GM12878 (cell line): ENCODE measurements around the gene MRPL34.

Experiments used
- ATF7 ChIP-seq: fragments of 450-650 bp; IDR thresholded peaks from 2 replicates; pipeline ENCODE4 v1.6.1; 2016; ENCODE audit warnings: low read depth, mild to moderate bottlenecking
- CTCF ChIP-seq, 3 experiments: IDR thresholded peaks in 2 of 3; conservative IDR thresholded peaks in 1 of 3; 2 replicates each; pipeline ENCODE4 v1.5.1; 2011; ENCODE audit warnings: low read depth in 3 of 3, low read length in 3 of 3, mild to moderate bottlenecking in 3 of 3, control low read depth in 2 of 3, moderate library complexity in 2 of 3, inconsistent platforms in 1 of 3, mixed read lengths in 1 of 3; ENCODE audit not compliant: control insufficient read depth in 2 of 3, insufficient read depth in 1 of 3; ENCODE audit errors: extremely low read depth in 1 of 3
- ESRRA ChIP-seq: IDR thresholded peaks from 2 replicates; pipeline ENCODE4 v1.6.1; 2012; ENCODE audit warnings: mild to moderate bottlenecking, low read length, improper control_type of control experiment
- FOS ChIP-seq: IDR thresholded peaks from 3 replicates; pipeline ENCODE4 v1.6.1; 2011; ENCODE audit warnings: borderline replicate concordance; ENCODE audit not compliant: insufficient read length; ENCODE audit errors: extremely low read depth
- FOXK2 ChIP-seq: fragments of 450-650 bp; IDR thresholded peaks from 2 replicates; pipeline ENCODE4 v1.6.1; 2017; ENCODE audit warnings: mild to moderate bottlenecking, moderate library complexity
- MEF2B ChIP-seq: fragments of 450-650 bp; IDR thresholded peaks from 2 replicates; pipeline ENCODE4 v1.6.1; 2018; ENCODE audit warnings: mild to moderate bottlenecking, moderate library complexity; ENCODE audit not compliant: partially characterized antibody, poor library complexity, severe bottlenecking
- REST ChIP-seq: IDR thresholded peaks from 2 replicates; pipeline ENCODE4 v1.6.1; 2012; ENCODE audit warnings: mild to moderate bottlenecking, low read depth, low read length
- SP1 ChIP-seq: IDR thresholded peaks from one replicate; pipeline ENCODE4 v1.6.1; 2011; ENCODE audit warnings: low read depth, low read length
- TARDBP ChIP-seq: IDR thresholded peaks from 2 replicates; pipeline ENCODE4 v1.6.1; 2016; ENCODE audit warnings: borderline replicate concordance
- YY1 ChIP-seq: IDR thresholded peaks from 2 replicates; pipeline ENCODE4 v1.6.1; 2011; ENCODE audit warnings: low read depth, mild to moderate bottlenecking, low read length
- ZBTB40 ChIP-seq: fragments of 450-650 bp; IDR thresholded peaks from 2 replicates; pipeline ENCODE4 v1.6.1; 2016; ENCODE audit warnings: mild to moderate bottlenecking, moderate library complexity, borderline replicate concordance
- TF ChIP-seq, protein P1 (sequence below): IDR thresholded peaks from 2 replicates; pipeline ENCODE4 v1.6.1; 2011; ENCODE audit warnings: low read depth, mild to moderate bottlenecking, low read length, moderate library complexity, borderline replicate concordance; ENCODE audit errors: extremely low read depth

DNA sequence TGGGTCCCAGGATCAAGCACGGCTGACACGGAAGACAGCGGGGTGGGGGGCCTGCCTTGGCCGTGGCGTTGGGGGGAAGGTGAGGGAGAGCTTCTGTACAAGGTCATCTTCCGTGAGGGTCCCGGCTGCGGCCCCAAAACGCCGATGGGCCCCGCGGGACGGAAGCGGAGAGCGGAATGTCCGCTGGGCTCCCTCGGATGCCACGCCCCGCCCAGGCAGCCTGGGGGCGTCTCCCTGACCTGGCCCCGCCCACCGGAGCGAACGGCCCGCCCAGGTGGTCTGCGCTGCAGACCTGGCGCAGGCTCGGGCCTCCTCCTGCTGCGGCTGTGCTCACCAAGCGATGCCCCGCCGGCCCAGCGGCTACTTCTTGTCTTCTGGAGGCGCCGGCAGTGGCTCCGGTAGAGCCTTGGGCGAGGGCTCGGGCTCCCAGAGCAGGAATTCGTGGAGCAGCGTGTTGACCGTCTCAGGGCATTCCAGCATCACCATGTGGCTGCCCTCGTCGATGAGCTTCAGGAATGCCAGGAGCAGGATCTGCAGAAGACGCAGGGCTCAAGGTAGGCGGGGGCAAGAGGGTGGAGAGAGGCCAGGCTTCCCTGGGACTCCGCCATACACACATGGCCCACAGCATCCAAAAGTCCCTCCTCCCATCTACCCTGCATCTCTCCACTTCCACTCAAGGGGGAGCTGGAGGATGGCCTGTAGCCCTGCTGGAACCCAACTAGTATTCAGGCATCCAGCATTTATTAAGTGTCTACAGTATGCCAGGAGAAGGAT, 13.2 kb upstream of the MRPL34 start:
- TF ChIP-seq ATF7 (no peak), ZBTB40 (no peak), TARDBP (peak; percentile 35; the same call in 1 of the 2 replicates), CTCF (IDR thresholded peaks at IDR 0.05 in 2 of 3, conservative IDR thresholded peaks at IDR 0.05 in 1 of 3; ENCODE audit: control insufficient read depth in 2 of 3, extremely low read depth in 1 of 3, insufficient read depth in 1 of 3, low read depth in 3 of 3, low read length in 3 of 3) (peak; percentile 84 to 95 (median 85)), REST (no peak), FOXK2 (no peak), SP1 (peak; percentile 38), MEF2B (no peak), FOS (no peak), YY1 (peak; percentile 70; the same call in 1 of the 2 replicates), ESRRA (no peak)
- TF ChIP-seq, protein P1, sequence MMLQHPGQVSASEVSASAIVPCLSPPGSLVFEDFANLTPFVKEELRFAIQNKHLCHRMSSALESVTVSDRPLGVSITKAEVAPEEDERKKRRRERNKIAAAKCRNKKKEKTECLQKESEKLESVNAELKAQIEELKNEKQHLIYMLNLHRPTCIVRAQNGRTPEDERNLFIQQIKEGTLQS = no peak
